IgD-negative memory B cell (primary cell): ENCODE measurements around the gene BZW1. TPM values are rescaled to one million over a fixed set of nuclear protein-coding genes. Genes with fewer than 3 reads are reported as not detected.

Source experiments
- H3K27ac Mint-ChIP-seq, 3 donors: one replicate each; pipeline ENCODE4 v1.8.0; 2020 to 2022; ENCODE audit warnings: mild to moderate bottlenecking in 3 of 3, mixed read lengths in 3 of 3, moderate library complexity in 1 of 3
- H3K27me3 Mint-ChIP-seq: one replicate; pipeline ENCODE4 v1.8.0; 2021; ENCODE audit warnings: mixed read lengths
- H3K36me3 Mint-ChIP-seq: one replicate; pipeline ENCODE4 v1.8.0; 2020; ENCODE audit warnings: mild to moderate bottlenecking, mixed read lengths
- H3K4me1 Mint-ChIP-seq, 3 donors: one replicate each; pipeline ENCODE4 v1.8.0; 2020 to 2022; ENCODE audit warnings: mixed read lengths in 3 of 3, mild to moderate bottlenecking in 1 of 3
- H3K4me3 Mint-ChIP-seq, 4 donors: one replicate each; pipeline ENCODE4 v1.8.0; 2020 to 2022; ENCODE audit warnings: mild to moderate bottlenecking in 4 of 4, mixed read lengths in 4 of 4, moderate library complexity in 3 of 4
- H3K9me3 Mint-ChIP-seq, 3 donors: one replicate each; pipeline ENCODE4 v1.8.0; 2020 to 2021; ENCODE audit warnings: mixed read lengths in 3 of 3, mild to moderate bottlenecking in 1 of 3
- polyA plus RNA-seq: library from polyadenylated mRNA; unstranded; fragments of 300-500 nt; fragmentation: Illumina TruSeq; gene quantifications from one replicate; pipeline ENCODE4 v1.2.3, GENCODE V29; 2021

BZW1 gene
- polyA plus RNA-seq, 1 donor from 2014 or later: 140 TPM

- H3K27ac Mint-ChIP-seq: peak overlapping the region; percentile 85 to 100 (median 98)
Observed at GRCh38 chr2:200863782-200864175, 52.1 kb downstream of the BZW1 start.

GRCh38 chr2:200864176-200865034 is 52.7 kb downstream of the BZW1 start, which contains the start of gene CLK1:
CLK1 (minus strand) TSS chr2:200864658; CDS start chr2:200861862, 2,796 bp downstream.
- Mint-ChIP-seq H3K4me1 (peaks cover 27 to 34% (median 33%) of the 10 kb centered on the region in 3 donors), H3K9me3 (no peaks in the 10 kb centered on the region), H3K36me3 (peaks cover 10% of the 10 kb centered on the region), H3K27ac (peak within 1 kb of the TSS; percentile 85 to 100 (median 98)), H3K4me3 (peak within 1 kb of the TSS; percentile 91 to 100 (median 98)), H3K27me3 (no peaks in the 10 kb centered on the region)

More at GRCh38 chr2:200863782-200864175, 52.1 kb downstream of the BZW1 start:
- peaks cover 14% of the 10 kb centered on the region for H3K36me3 Mint-ChIP-seq
- no peaks in the 10 kb centered on the region for H3K27me3 Mint-ChIP-seq
- peaks cover 32 to 38% (median 36%) of the 10 kb centered on the region in 3 donors for H3K4me1 Mint-ChIP-seq
- peak overlapping the region; percentile 91 to 100 (median 98) for H3K4me3 Mint-ChIP-seq
- no peaks in the 10 kb centered on the region for H3K9me3 Mint-ChIP-seq

DNA sequence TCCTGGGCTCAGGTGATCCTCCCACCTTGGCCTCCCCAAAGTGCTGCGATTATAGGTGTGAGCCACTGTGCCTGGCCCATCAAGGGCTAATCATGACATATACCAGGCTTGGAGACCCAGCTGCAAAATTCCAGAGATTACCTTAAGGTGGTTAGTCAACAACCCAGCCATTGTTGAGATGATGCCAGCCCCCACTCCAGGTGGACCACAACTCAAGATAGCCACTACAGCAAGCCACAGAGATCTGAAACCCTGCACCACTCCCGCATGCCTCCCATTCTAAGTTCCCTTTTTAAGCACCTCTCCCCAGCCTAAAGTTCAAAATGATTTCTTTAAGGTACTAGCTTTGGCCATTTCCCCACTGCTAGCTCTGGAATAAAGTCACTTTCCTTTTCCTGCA is 57.3 kb downstream of the BZW1 start:
- peak overlapping the region in 1 of 3 donors; percentile 68 for H3K27ac Mint-ChIP-seq
- peak overlapping the region in 1 of 4 donors; percentile 29 for H3K4me3 Mint-ChIP-seq
- no peaks in the 10 kb centered on the region for H3K9me3 Mint-ChIP-seq
- no peaks in the 10 kb centered on the region for H3K27me3 Mint-ChIP-seq
- H3K36me3 Mint-ChIP-seq: peaks cover 2% of the 10 kb centered on the region
- peaks cover 4 to 11% (median 5%) of the 10 kb centered on the region in 3 donors for H3K4me1 Mint-ChIP-seq

GRCh38 chr2:200871151-200871550 is 59.4 kb downstream of the BZW1 start:
- Mint-ChIP-seq H3K27ac (no peak overlapping the region), H3K9me3 (no peaks in the 10 kb centered on the region), H3K27me3 (no peaks in the 10 kb centered on the region), H3K4me3 (no peak overlapping the region), H3K4me1 (peaks cover 0 to 4% (median 2%) of the 10 kb centered on the region in 3 donors), H3K36me3 (peaks cover 2% of the 10 kb centered on the region)

DNA sequence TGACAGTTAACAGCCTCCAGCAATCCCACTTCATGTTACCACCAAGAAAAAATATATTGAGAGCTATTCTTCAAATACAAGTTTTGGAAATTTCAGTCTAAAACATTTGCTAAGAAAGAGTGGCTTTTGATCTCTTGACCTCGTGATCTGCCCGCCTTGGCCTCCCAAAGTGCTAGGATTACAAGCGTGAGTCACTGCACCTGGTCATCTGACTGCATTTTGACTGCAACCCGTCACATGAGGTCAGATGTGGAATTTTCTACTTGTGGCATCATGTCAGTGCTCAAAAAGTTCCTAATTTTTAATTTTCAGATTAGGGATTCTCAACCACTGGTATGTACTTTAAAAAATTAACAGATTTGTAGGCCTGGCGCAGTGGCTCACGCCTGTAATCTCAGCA is 61.9 kb downstream of the BZW1 start:
- no peak overlapping the region for H3K27ac Mint-ChIP-seq
- no peaks in the 10 kb centered on the region for H3K27me3 Mint-ChIP-seq
- H3K36me3 Mint-ChIP-seq: peaks cover 2% of the 10 kb centered on the region
- no peaks in the 10 kb centered on the region for H3K9me3 Mint-ChIP-seq
- no peak overlapping the region for H3K4me3 Mint-ChIP-seq
- H3K4me1 Mint-ChIP-seq: peaks cover 0 to 2% (median 1%) of the 10 kb centered on the region in 3 donors

Other genes starting within 250 kb of the BZW1 start
- not detected for gene AOX1, start 225.9 kb upstream of the BZW1 start, polyA plus RNA-seq
- gene CLK1, start 52.7 kb downstream of the BZW1 start, polyA plus RNA-seq: 83.8 TPM
- 33.1 TPM for gene PPIL3, start 77.2 kb downstream of the BZW1 start, polyA plus RNA-seq
- gene NIF3L1, start 77.5 kb downstream of the BZW1 start, polyA plus RNA-seq: 16.4 TPM
- 7.1 TPM for gene ORC2, start 151.8 kb downstream of the BZW1 start, polyA plus RNA-seq